IgD-negative memory B cell (primary cell): ENCODE results near the gene FASN. TPM values are rescaled to one million over a fixed set of nuclear protein-coding genes. Genes with fewer than 3 reads are reported as not detected.

ENCODE experiments used
- H3K27ac Mint-ChIP-seq, 3 donors: one replicate each; pipeline ENCODE4 v1.8.0; 2020 to 2022; ENCODE audit warnings: mild to moderate bottlenecking in 3 of 3, mixed read lengths in 3 of 3, moderate library complexity in 1 of 3
- H3K27me3 Mint-ChIP-seq: one replicate; pipeline ENCODE4 v1.8.0; 2021; ENCODE audit warnings: mixed read lengths
- H3K36me3 Mint-ChIP-seq: one replicate; pipeline ENCODE4 v1.8.0; 2020; ENCODE audit warnings: mild to moderate bottlenecking, mixed read lengths
- H3K4me1 Mint-ChIP-seq, 3 donors: one replicate each; pipeline ENCODE4 v1.8.0; 2020 to 2022; ENCODE audit warnings: mixed read lengths in 3 of 3, mild to moderate bottlenecking in 1 of 3
- H3K4me3 Mint-ChIP-seq, 4 donors: one replicate each; pipeline ENCODE4 v1.8.0; 2020 to 2022; ENCODE audit warnings: mild to moderate bottlenecking in 4 of 4, mixed read lengths in 4 of 4, moderate library complexity in 3 of 4
- H3K9me3 Mint-ChIP-seq, 3 donors: one replicate each; pipeline ENCODE4 v1.8.0; 2020 to 2021; ENCODE audit warnings: mixed read lengths in 3 of 3, mild to moderate bottlenecking in 1 of 3
- polyA plus RNA-seq: library from polyadenylated mRNA; unstranded; fragments of 300-500 nt; fragmentation: Illumina TruSeq; gene quantifications from one replicate; pipeline ENCODE4 v1.2.3, GENCODE V29; 2021

Gene FASN
- polyA plus RNA-seq, 1 donor from 2014 or later, result 2.9 TPM

GRCh38 chr17:82034371-82035011 lies 63.5 kb downstream of the FASN start:
- Mint-ChIP-seq H3K9me3 (no peaks in the 10 kb centered on the region), H3K4me1 (peaks cover 9 to 16% (median 14%) of the 10 kb centered on the region in 3 donors), H3K27ac (no peak overlapping the region), H3K36me3 (no peaks in the 10 kb centered on the region), H3K4me3 (peak overlapping the region; percentile 30 to 83 (median 66)), H3K27me3 (no peaks in the 10 kb centered on the region)

GRCh38 chr17:82033359-82034085 lies 64.5 kb downstream of the FASN start:
- no peaks in the 10 kb centered on the region for H3K9me3 Mint-ChIP-seq
- no peaks in the 10 kb centered on the region for H3K36me3 Mint-ChIP-seq
- peak overlapping the region in 1 of 4 donors; percentile 74 for H3K4me3 Mint-ChIP-seq
- peaks cover 6 to 14% (median 13%) of the 10 kb centered on the region in 3 donors for H3K4me1 Mint-ChIP-seq
- H3K27ac Mint-ChIP-seq, result no peak overlapping the region
- H3K27me3 Mint-ChIP-seq, result no peaks in the 10 kb centered on the region

GRCh38 chr17:82031885-82032627 lies 66.0 kb downstream of the FASN start:
- Mint-ChIP-seq H3K27ac (no peak overlapping the region), H3K36me3 (no peaks in the 10 kb centered on the region), H3K4me3 (peak overlapping the region in 2 of 4 donors; percentile 32 to 74), H3K27me3 (no peaks in the 10 kb centered on the region), H3K4me1 (peaks cover 1 to 8% (median 7%) of the 10 kb centered on the region in 3 donors), H3K9me3 (no peaks in the 10 kb centered on the region)

- H3K4me1 Mint-ChIP-seq, result peaks cover 1 to 8% (median 7%) of the 10 kb centered on the region in 3 donors
- peaks cover 1% of the 10 kb centered on the region for H3K36me3 Mint-ChIP-seq
- peak within 1 kb of the TSS in 1 of 3 donors; percentile 9 for H3K27ac Mint-ChIP-seq
Observed at GRCh38 chr17:82031303-82031884, 66.6 kb downstream of the FASN start, which contains the start of gene RAC3. RAC3 (plus strand) TSS chr17:82031678; CDS start chr17:82031762, 84 bp downstream.

DNA sequence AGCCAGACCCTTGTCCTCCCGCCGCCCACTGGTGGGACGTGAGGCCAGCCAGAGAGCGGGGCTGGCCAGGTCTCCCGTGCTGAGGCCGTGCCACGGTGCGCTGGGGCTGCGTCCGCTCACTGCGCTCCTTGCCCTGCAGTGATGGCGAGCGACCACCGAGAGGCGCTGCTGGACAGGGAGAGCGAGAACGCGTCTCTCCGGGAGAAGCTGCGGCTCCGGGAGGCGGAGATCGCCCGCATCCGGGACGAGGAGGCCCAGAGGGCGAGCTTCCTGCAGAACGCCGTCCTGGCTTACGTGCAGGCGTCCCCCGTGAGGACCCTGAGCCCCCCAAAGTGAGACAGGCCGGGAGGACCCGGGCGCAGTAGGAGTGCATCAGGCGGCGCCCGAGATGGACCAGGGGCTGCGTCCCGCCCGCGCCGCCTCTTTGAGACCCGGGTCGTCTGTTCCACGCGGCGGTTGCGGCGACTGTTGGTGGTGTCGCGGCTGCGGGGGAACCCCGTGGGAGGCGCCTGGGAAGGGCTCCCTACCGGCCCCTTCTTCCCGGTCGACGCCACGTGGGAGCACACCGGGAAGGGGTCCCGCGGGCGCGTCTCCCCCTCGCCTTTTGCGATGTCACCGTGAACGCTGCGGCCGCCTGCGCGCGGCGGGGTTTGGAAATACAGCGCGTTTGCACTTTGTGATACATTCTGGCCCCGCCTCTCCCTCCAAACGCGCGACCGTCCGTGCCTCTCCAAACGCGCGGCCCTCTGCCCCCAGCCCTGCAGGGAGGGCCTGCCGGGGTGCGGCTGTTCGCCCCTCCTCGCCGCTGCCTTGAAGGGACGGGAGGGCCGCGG lies 67.3 kb downstream of the FASN start:
- Mint-ChIP-seq H3K36me3 (peaks cover 1% of the 10 kb centered on the region), H3K27ac (peak overlapping the region in 1 of 3 donors; percentile 9), H3K4me1 (peaks cover 1 to 8% (median 7%) of the 10 kb centered on the region in 3 donors), H3K9me3 (no peaks in the 10 kb centered on the region), H3K4me3 (peak overlapping the region; percentile 77 to 88 (median 84)), H3K27me3 (no peaks in the 10 kb centered on the region)

More at GRCh38 chr17:82031303-82031884, 66.6 kb downstream of the FASN start, which contains the start of gene RAC3:
- Mint-ChIP-seq H3K27me3 (no peaks in the 10 kb centered on the region), H3K9me3 (no peaks in the 10 kb centered on the region), H3K4me3 (peak within 1 kb of the TSS; percentile 77 to 88 (median 84))

GRCh38 chr17:82029990-82030469 lies 68.0 kb downstream of the FASN start:
- Mint-ChIP-seq H3K27me3 (no peaks in the 10 kb centered on the region), H3K9me3 (no peaks in the 10 kb centered on the region), H3K27ac (no peak overlapping the region), H3K4me1 (peaks cover 0 to 3% (median 2%) of the 10 kb centered on the region in 3 donors), H3K4me3 (peak overlapping the region in 3 of 4 donors; percentile 48 to 79 (median 77)), H3K36me3 (peaks cover 1% of the 10 kb centered on the region)

DNA sequence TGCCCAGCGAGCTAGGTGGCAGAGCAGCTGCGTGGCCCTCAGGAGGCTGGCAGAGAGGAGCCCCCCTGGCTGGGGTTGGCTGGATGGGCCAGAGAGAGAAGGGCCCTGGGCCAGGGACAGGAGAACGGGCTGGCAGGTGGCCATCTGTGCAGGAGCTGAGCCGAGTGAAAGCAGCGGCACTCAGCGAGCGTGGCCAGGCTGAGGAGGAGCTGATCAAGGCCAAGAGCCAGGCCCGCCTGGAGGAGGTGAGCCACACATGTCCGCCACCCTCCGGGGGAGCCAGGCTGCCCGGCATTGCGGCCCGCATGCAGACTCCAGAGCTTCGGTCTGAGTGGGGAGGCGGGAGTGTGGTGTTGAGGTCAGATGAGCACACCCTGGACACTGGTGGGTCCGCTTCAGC lies 68.6 kb downstream of the FASN start:
- H3K4me1 Mint-ChIP-seq, result peaks cover 0 to 1% (median 0%) of the 10 kb centered on the region in 3 donors
- no peaks in the 10 kb centered on the region for H3K9me3 Mint-ChIP-seq
- no peaks in the 10 kb centered on the region for H3K27me3 Mint-ChIP-seq
- H3K36me3 Mint-ChIP-seq, result peaks cover 1% of the 10 kb centered on the region
- peak overlapping the region; percentile 48 to 88 (median 70) for H3K4me3 Mint-ChIP-seq
- H3K27ac Mint-ChIP-seq, result no peak overlapping the region

DNA sequence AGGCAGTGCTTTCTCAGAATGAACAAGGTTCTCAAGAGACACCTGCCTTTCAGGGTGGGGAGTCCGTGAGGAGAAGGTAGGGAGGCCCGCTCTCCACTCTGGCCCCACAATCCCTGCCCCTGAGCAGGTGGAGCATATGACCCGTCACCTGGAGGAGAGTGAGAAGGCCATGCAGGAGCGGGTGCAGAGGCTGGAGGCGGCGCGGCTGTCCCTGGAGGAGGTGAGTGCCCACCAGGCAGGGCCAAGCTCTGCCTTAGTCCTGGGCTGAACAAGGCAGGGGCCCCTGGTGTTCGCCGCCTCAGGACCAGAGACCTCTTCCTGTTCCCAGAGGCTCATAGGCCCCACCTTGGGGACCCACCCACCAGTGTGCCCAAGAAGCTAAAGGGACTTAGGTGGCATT lies 69.1 kb downstream of the FASN start:
- Mint-ChIP-seq H3K4me3 (peak overlapping the region in 2 of 4 donors; percentile 54 to 62), H3K36me3 (peaks cover 1% of the 10 kb centered on the region), H3K27ac (no peak overlapping the region), H3K9me3 (no peaks in the 10 kb centered on the region), H3K4me1 (peaks cover 0 to 1% (median 0%) of the 10 kb centered on the region in 3 donors), H3K27me3 (no peaks in the 10 kb centered on the region)

Other genes starting within 250 kb of the FASN start
- 177 TPM for gene P4HB, start 237.7 kb downstream of the FASN start, polyA plus RNA-seq
- 163 TPM for gene ARHGDIA, start 226.9 kb downstream of the FASN start, polyA plus RNA-seq
- 22.5 TPM for gene ALYREF, start 206.7 kb downstream of the FASN start, polyA plus RNA-seq
- gene ANAPC11, start 206.5 kb downstream of the FASN start, polyA plus RNA-seq, result 266 TPM
- gene NPB, start 196.0 kb downstream of the FASN start, polyA plus RNA-seq, result not detected
- gene PCYT2, start 186.8 kb downstream of the FASN start, polyA plus RNA-seq, result 20.0 TPM
- gene SIRT7, start 180.1 kb downstream of the FASN start, polyA plus RNA-seq, result 31.6 TPM
- gene MAFG, start 170.5 kb downstream of the FASN start, polyA plus RNA-seq, result 1.6 TPM
- gene PYCR1, start 160.9 kb downstream of the FASN start, polyA plus RNA-seq, result 3.6 TPM
- gene MYADML2, start 151.0 kb downstream of the FASN start, polyA plus RNA-seq, result not detected
- gene NOTUM, start 137.0 kb downstream of the FASN start, polyA plus RNA-seq, result not detected
- gene ASPSCR1, start 120.6 kb downstream of the FASN start, polyA plus RNA-seq, result 30.8 TPM
- gene CENPX, start 75.4 kb downstream of the FASN start, polyA plus RNA-seq, result 47.7 TPM
- 5.3 TPM for gene LRRC45, start 74.9 kb downstream of the FASN start, polyA plus RNA-seq
- gene RAC3, start 66.6 kb downstream of the FASN start, polyA plus RNA-seq, result not detected
- gene DCXR, start 60.5 kb downstream of the FASN start, polyA plus RNA-seq, result 88.3 TPM
- gene RFNG, start 46.4 kb downstream of the FASN start, polyA plus RNA-seq, result 4.1 TPM
- 122 TPM for gene GPS1, start 46.3 kb downstream of the FASN start, polyA plus RNA-seq
- gene DUS1L, start 32.4 kb downstream of the FASN start, polyA plus RNA-seq, result 55.7 TPM
- gene CCDC57, start 114.6 kb upstream of the FASN start, polyA plus RNA-seq, result 34.1 TPM
- 3.7 TPM for gene SLC16A3, start 130.8 kb upstream of the FASN start, polyA plus RNA-seq
- 78.3 TPM for gene CSNK1D, start 175.5 kb upstream of the FASN start, polyA plus RNA-seq
- 4.4 TPM for gene CD7, start 219.4 kb upstream of the FASN start, polyA plus RNA-seq
- 0.83 TPM for gene SECTM1, start 235.5 kb upstream of the FASN start, polyA plus RNA-seq